ENCODE results near the gene RUNDC1.
A peak's percentile ranks its signal among the peaks of the same experiment; 100 is the strongest.

The RUNDC1 gene

DNA sequence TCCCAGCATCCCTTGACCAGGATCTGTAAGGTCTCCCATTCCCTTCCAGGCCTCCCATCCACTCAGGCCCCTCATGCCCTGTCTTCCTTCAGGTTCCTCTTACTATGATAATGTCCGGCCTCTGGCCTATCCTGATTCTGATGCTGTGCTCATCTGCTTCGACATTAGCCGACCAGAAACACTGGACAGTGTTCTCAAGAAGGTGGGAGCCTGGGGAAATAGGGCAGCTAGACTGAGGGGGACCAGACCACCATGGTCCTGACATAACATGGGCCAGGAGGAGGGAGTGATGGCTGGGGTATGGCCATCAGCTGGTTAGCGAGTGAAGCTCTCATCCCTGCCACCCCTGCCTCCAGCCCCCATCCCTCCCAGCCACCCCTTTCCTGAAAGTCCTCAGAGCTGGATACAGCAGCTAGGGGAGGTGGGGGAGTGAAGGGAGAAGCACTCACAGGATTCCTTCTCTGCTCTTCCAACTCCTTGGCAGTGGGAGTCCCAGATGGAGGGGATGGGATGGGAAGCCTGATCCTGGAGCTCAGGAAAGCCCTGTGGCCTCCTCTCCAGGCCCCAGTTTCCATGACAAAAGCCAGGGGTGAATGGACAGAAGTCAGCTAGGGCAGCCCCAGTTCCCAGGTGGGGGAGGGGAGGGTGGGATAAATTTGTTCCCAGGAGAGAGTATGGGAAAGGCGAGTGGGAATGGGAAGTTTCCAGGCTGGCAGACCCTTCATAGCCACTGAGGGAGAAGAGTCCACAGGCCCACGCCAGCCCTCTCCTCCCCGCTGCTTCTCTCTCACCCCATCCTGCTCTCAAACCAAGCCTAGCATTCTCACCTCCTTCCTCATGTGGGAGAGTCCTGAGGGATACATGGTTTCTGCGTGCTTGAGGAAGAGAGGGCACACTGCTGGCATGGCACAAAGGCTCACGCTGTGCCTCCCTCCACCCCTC lies 47.0 kb downstream of the RUNDC1 start:
- TF ChIP-seq ZNF214 (tag by site-specific recombination; IDR thresholded peaks at IDR 0.05; ENCODE audit: borderline replicate concordance) (no peak), HOXA7 (CRISPR knock-in tag; IDR thresholded peaks at IDR 0.05; ENCODE audit: borderline replicate concordance) (no peak), ZNF24 (tag by site-specific recombination; IDR thresholded peaks at IDR 0.05) (no peak), GLIS1 (tag by site-specific recombination; IDR thresholded peaks at IDR 0.05) (no peak), ZNF341 (tag by site-specific recombination; IDR thresholded peaks at IDR 0.05; ENCODE audit: low read depth) (peak; percentile 12; the same call in 1 of the 2 replicates), ZNF174 (tag by site-specific recombination; IDR thresholded peaks at IDR 0.05) (no peak), PRDM10 (tag by site-specific recombination; IDR thresholded peaks at IDR 0.05) (peak; percentile 61), HOXD13 (CRISPR knock-in tag; IDR thresholded peaks at IDR 0.05; ENCODE audit: borderline replicate concordance) (no peak), ZNF610 (tag by site-specific recombination; IDR thresholded peaks at IDR 0.05; ENCODE audit: borderline replicate concordance) (no peak), ZNF792 (tag by site-specific recombination; IDR thresholded peaks at IDR 0.05) (no peak), ZFP69B (tag by site-specific recombination; IDR thresholded peaks at IDR 0.05) (no peak), ZNF433 (tag by site-specific recombination; IDR thresholded peaks at IDR 0.05; ENCODE audit: low read depth) (no peak), ZNF366 (tag by site-specific recombination; conservative IDR thresholded peaks at IDR 0.05) (no peak), ZNF266 (tag by site-specific recombination; IDR thresholded peaks at IDR 0.05; ENCODE audit: low read depth) (no peak)
- POLR2A ChIA-PET: interaction anchor here (0.6 kb wide), 3 partner anchors 14 to 289 kb away, joined by 3 to 4 read pairs (median 3); no protein-coding TSS in a partner anchor

DNA sequence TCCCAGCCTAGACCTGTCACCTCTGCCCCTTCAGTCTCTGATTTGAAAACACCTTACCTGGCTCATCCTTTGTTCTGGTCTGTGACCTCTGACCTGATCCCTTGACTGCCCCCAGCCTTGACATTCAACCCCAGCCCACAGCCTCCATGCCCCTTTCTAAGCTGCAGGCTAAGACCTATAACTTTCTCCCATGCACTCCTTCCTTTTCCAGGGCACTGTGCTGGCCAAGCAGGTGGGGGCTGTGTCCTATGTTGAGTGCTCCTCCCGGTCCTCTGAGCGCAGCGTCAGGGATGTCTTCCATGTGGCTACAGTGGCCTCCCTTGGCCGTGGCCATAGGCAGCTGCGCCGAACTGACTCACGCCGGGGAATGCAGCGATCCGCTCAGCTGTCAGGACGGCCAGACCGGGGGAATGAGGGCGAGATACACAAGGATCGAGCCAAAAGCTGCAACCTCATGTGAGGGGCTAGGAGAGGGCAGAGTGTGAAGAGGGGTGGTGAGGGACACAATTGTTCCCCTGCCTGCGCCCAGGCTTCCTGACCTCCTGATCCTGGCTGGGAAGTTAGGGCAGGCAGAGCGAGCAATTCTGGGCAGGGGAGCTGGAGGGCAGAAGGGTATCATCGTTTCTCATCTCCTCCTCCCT lies 48.0 kb downstream of the RUNDC1 start:
- ChIA-PET CTCF (interaction anchor here (0.6 kb wide), 1 partner anchor 341 kb away, joined by 3 read pairs; no protein-coding TSS in a partner anchor), POLR2A (no interaction called here)
- peaks cover 0 to 14% of the 10 kb centered on the region in 2 experiments; a peak in 1 of 3 replicates for H3K36me3 ChIP-seq (ENCODE audit: control insufficient read depth in 2 of 2, insufficient read depth in 1 of 2, low read length in 2 of 2)
- H3K4me3 ChIP-seq (ENCODE audit: low read depth, low read length): no peak overlapping the region
- no peaks in the 10 kb centered on the region for H3K9me3 ChIP-seq (ENCODE audit: control insufficient read depth, insufficient read depth, low read depth, low read length)
- H3K27ac ChIP-seq (ENCODE audit: extremely low read depth, low read depth, low read length): no peak overlapping the region
- no peaks in the 10 kb centered on the region; the same call in 1 of the 2 replicates for H3K4me1 ChIP-seq (ENCODE audit: control insufficient read depth, insufficient read depth, low read length)
- 0 out of 2 replicates have a peak, but pooled peaks have one; percentile 16 for TF ChIP-seq ZNF600 (tag by site-specific recombination; IDR thresholded peaks at IDR 0.05)
- no peak for TF ChIP-seq MYNN (tag by site-specific recombination; IDR thresholded peaks at IDR 0.05; ENCODE audit: borderline replicate concordance)
- peak; percentile 84 for TF ChIP-seq BCL11A (tag by site-specific recombination; IDR thresholded peaks at IDR 0.05; ENCODE audit: low read depth)
- peak; percentile 86; the same call in 1 of the 2 replicates for TF ChIP-seq BCL11B (tag by site-specific recombination; IDR thresholded peaks at IDR 0.05; ENCODE audit: low read depth)

More for the DNA sequence above, 47.0 kb downstream of the RUNDC1 start:
- no peaks in the 10 kb centered on the region for H3K9me3 ChIP-seq (ENCODE audit: control insufficient read depth, insufficient read depth, low read depth, low read length)
- CTCF ChIA-PET: no interaction called here
- no peak overlapping the region for H3K27ac ChIP-seq (ENCODE audit: extremely low read depth, low read depth, low read length)
- no peaks in the 10 kb centered on the region; the same call in 1 of the 2 replicates for H3K4me1 ChIP-seq (ENCODE audit: control insufficient read depth, insufficient read depth, low read length)
- no peak overlapping the region for H3K4me3 ChIP-seq (ENCODE audit: low read depth, low read length)
- H3K36me3 ChIP-seq (ENCODE audit: control insufficient read depth in 2 of 2, insufficient read depth in 1 of 2, low read length in 2 of 2): peaks cover 0 to 14% of the 10 kb centered on the region in 2 experiments; a peak in 1 of 3 replicates

Data from HEK293 (cell line).